ENCODE data around the gene IGF2.

The IGF2 gene

DNA sequence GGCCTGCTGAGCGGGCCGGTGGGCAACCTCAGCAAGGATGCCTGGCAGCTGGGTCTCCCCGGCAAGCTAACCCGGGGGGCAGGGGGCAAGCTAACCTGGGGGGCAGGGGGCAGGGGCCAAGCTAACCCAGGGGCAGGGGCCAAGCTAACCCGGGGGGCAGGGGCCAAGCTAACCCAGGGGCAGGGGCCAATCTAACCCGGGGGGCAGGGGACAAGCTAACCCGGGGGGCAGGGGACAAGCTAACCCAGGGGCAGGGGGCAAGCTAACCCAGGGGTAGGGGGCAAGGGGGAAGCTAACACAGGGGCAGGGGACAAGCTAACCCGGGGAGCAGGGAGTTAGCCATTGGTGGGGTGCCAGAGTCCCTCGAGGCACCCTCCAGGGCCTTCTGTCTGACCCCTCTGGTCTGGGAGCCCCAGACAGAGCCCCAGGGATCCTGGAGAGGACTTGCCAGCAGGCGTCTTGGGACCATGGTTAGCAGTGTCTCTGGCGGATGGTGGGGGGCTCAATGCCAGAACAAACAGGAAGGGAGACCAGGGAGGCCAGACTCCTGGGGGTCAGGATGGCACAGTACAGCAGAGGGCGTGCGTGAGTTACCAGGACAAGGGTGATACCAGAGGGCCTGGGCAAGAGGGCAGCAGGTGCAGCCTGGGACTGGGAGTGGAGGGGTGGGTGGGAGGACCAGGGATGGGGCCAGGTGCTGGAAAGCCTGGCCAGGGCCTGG, 16.1 kb downstream of the IGF2 start:
- DNase-seq (ENCODE audit: low read depth): no peak

DNA sequence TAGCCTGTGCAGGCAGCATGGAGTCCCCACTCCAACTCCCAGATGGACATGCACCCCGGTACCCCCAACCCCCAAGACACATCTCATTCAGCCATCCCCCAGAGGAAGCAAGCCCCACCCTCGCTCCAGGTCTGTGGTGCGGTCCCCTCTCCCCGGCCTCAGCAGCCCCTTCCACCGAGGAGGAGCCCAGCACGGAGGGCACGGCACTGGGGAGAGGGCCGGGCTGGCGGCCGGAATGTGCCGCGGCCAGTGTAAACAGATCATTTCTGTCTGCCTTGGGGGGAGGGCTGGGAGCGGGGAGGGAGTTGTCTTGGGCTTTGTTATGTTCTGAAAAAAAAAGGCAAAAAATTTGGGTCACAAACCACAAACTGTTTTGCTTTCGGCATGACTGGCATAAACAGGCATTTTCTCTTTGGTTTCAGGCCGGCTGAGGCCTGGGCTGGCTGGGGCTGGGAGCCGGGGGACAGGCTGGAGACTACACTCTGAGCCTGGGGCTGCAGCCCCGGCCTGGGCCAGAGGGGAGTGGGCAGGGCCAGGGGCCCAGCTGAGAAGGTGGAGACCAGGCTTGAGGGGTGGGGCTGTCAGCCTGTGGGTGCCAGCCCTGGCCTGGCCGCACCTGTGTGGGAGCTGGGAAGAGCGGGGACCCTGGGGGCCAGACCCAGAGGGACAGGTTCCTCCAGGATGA, 16.8 kb downstream of the IGF2 start:
- no peak for DNase-seq (ENCODE audit: low read depth)

DNA sequence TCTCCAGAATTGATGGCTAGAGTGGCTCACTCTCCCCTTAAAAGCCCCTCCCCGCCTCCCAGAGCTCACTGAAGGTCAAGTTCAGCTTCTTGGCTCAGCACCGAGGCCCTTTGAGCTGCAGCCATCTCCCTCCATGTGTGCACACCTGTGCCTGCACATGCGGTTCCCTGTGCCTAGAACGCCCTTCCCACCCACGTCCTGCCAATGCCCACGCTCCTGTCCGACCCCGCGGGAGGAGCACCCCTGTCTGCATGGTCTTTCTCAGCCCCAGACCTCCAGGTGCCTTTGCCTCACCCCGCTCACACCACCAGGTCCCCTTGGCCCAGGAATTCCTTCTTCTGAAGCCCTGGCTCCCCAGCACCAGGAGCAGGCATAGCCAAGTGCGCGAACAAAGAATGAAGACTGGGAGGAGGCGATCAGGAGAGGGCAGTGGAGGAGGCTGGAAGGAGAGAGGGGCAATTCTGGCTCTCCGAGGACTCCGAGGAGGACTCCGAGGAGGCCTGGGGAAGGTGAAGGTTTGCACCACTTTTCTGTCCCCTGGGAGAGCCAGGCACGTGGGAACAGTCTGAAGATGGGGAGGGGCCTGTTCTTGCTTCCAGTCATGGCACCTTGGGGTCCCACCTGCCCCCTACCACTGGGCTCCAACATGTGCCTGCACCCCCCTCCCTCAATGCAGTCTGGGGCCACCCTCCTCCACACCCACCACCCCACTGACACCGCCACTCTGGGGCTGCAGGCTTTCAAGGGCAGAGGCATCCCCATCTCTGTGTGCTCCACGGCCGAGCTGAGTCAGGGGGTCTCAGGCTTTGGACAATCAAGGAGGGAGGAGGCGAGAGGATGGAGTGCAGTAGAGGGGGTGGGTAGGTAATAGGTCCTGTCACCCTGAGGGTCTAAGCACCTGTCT, 17.7 kb downstream of the IGF2 start:
- no peak for DNase-seq (ENCODE audit: low read depth)

DNA sequence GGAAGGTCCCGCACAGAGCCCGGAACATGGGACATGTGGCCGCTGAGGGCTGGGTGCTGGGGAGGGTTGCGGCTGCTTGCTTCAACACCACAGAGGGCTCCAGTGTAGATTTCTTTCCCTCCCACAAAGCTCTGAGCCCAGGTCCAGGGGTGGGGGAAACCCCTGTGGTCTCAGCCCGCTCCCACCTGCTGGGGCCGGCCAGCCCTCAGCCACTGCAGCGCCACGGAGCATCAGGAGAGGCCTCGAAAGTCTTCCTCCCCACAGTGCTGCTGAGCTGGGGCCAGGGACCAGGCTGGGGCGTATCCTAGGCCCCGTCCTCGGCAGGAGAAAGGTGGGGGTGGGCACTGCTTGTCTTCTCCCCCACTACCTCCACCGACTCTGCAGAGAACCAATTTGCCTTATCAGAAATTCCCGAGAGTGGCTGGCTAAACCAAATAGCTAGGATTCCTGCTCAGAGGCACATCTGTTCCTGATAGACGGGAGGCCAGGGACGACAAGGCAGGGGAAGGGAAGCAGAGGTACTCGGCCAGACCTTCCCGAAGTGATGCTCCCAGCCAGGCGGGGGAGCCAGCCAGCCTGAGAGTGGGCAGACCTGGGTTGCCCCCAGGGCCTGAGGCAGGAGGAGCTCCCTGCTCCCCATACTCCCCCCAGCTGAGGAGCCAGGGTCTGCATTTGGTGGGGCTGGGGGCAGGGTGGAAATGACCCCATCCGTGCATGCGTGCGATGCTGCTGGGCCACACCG, 18.7 kb downstream of the IGF2 start:
- no peak for DNase-seq (ENCODE audit: low read depth)

DNA sequence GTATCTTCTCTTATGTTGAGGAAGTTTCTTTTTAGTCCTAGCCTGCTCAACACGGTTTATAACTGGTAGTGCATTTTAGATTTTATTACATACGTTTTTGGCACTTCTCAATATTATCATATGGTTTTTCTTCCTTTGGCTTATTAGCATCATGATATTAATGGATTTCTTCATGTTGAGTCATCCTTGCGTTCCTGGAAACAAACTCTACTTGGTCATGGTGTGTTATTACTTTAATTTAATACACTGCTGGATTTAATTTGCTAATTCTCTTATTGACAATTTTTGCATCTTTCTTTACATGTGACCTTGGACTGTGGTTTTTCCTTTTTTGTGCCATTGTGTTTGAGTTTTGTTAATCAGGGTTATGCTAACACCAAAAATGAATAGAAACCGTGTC, 20.5 kb downstream of the IGF2 start:
- no peak for DNase-seq (ENCODE audit: low read depth)

DNA sequence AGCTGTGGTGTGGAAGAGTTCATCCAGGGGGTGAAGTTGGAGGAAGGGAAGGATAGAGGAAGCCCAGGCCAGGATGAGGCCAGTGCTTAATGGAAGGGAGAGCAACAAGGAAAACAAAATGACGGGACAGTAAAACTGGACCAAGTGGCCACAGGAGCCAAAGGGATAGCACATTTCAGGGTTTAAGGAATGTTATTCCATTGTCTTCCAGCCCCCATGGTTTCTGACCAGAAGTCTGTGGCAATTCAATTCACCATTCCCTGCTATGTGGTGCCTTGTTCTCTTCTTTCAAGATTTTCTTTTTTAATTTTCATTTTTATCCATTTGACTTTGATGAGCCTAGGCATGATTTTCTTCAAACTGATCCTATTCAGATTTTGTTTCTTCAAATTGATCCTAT, 22.5 kb downstream of the IGF2 start:
- DNase-seq (ENCODE audit: low read depth): no peak

DNA sequence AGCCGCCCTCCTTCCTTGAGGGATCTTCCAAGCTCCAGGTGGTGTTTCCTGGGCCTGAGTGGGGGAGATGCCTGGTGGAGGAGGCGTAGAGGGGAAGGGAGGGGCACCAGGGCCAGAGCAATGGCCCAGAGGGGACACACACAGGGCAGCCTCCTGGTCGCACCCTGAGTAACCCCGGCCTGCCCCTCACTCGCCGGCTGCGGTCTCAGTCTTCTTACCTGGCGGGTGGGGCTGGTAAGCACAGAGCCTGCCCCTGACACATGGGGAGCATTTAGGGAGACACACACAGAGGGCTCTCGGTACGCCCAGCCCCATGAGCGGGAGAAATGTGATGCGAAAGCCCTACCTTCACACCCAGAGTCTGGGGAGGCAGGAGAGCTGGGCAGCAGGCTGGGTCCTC, 23.9 kb downstream of the IGF2 start:
- no peak for DNase-seq (ENCODE audit: low read depth)

DNA sequence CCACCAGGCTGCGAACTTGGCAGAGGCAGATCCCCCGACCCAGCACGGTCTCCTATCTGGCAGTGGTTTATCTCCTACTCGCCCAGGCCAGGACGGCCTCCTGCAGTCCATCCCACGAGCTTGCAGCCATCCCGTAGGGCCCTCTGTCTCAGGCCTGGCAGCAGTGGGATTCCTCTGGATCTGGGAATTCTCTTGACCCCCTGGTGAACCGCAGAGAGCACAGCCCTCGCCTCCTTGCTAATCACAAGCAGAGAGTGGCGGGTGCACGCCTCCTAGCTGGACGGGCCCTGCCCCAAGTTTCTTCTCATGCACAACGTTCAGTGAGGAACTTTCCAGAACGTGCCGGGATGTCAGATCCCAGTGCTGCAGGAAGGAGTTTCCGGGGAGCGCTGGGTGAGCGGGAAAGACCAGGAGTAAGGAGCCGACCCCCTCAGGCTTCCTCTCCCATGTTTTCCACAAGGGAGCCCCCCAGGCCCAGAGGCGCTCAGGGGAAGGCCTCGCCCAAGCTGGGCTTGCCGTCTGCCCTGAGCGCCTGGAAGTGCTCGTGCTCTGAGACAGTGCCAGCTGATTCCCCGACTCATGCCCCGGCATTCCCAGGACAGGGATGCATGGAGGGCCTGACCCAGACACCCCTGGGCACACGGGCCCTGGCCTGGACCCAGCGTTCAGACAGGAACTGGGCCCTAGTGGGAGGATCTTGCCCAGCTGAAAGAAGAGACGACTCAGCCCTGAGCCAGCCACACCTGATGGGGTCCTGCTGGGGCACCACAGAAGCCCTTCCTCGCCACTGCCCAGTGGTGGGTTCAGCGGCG, 24.6 kb downstream of the IGF2 start:
- no peak for DNase-seq (ENCODE audit: low read depth)

DNA sequence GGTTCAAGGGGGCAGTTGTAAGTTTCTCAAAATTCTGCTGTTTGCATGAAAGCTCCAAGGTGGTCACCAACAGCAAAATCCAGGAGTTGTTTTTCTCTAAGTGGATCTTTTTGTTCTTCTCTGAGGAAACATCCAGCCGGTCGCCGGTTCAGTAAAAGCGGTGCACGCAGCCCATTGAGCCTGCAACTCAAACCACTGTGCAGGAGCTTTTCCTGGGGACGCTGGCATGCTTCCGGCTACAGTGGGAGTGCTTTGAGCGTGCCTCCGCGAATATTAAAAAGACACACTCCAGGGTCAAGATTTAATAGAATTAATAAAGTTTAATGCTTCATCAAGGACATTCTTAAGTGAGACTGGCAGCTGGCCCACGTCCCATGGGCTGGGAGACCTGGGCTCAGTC, 25.4 kb downstream of the IGF2 start:
- no peak for DNase-seq (ENCODE audit: low read depth)

DNA sequence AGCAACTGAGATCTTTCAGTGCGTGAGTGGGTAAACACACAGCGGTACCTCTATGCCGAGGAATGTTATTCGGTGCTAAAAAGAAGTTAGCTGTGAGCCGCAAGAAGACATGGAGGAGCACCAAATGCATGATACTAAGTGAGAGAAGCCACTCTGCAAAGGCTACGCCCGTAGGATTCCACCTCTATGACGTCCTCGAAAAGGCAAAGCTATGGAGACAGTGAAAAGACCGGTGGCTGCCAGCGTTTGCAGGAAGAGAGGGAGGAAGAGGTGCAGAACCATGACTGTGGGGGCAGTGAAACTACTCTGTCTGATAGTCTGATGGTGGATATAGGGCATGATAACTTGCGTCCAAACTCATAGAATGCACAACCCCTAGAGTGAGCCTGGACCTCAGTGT, 28.7 kb downstream of the IGF2 start:
- no peak for DNase-seq (ENCODE audit: low read depth)

DNA sequence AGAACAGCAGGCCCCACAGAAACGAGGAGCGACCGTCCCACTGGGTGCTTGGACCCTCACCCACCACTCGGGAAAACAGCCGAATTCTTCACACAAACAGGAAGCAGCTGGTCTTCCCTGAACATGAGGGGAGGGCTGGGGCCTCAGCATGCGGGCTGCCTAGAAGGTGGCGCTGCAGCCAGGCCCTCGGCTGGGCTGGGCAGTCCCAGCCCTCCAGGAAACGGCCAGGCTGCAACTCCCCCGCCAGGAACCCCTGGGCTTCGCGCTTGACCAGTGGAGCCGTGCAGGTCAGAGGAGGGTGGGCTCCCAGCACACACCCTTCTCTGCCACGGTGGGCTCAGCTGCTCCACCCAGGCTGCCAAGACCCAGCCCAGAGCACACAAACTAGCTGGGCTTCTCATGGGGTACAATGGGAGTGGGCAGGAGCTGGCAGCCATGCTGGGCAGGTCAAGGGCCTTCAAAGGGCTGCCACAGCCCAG, 29.6 kb downstream of the IGF2 start:
- no peak for DNase-seq (ENCODE audit: low read depth)

DNA sequence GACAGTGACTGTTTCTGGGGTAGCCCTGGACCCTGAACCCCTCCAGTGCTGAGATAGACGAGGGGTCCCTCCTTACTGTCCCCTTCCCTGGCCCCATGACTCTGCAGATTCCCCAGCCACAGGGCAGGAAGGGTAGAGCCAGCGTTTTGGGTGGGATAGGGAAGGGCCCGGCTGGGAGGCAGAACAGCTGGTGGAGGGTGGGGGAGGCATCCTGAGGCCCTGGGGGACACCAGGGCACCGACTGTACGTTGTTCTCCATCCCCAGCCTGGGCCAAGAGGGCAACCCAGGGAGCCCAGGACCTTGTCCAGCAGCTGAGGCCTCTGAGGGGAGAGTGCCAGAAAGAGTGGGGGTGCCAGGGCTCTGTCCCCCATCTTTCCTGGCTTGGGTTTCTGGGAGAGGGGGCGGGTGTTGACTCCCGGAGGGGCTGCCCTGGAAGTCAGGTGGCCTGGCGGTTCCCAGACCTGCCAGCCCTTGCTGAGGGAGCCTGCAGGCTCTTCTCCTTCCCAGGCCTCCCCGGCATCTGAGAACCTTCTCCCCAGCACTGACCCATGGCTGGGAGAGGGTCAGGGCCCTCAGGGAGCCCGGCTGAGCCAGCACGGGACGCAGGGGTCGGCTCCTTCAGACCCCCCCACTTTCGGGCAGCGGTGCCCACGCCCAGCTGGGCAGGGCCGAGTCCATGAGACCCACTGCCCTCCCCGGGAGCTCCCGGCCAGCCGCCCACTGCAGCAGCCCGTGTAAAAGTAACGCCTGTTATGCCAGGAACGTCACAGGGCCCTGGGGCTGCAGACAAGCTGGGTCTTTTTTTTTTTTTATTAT, 30.3 kb downstream of the IGF2 start:
- no peak for DNase-seq (ENCODE audit: low read depth)

DNA sequence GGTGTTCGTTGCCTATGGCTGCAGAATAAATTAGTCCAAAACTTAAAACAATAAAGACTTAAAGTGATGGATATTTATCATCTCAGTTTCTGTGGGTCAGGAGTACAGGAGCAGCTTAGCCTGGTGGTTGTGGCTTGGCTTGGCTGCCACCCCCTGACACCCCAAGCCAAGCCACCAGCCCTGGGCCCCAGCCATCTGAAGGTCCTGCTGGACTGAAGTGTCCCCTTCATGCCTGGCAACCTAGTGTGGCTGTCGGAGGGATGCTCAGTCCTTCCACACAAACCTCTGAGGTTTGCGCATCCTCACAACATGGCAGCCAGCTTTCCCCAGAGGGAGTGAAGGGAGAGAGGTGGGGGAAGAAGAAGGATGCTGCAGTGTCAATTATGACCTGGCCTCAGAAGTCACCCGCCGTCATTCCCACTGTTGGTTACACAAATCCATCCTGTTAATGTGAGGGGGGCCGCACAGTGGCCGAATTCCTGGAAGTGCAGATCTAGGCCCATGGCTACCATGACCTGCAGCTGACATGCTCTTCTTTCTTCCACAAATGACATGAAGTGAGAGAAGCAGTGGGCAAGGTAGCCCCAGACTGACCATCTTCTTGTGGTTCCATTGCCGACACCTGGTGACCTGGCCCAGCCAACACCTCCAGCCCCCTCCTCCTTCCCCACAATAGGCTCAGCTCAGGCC, 31.1 kb downstream of the IGF2 start:
- DNase-seq (ENCODE audit: low read depth): no peak

DNA sequence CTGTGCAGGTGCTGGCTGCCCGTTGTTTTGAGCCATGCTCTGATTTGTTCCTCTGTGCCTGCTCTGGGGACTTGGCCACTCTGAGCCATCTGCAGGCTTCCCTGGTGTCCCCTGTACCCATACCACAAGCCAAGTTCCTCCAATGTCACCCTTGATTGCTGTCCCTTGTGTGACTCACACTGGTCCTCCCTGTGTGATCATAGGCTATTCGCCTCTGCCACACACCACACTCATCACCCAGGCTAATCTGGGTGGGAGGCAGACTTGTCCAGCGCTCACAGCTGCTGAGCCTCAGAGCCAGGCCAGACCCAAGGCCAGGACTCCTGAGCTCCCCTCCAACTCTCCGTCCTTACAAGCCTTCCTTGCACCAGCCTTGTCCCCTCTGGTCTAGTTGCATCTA, 31.7 kb downstream of the IGF2 start:
- no peak for DNase-seq (ENCODE audit: low read depth)

DNA sequence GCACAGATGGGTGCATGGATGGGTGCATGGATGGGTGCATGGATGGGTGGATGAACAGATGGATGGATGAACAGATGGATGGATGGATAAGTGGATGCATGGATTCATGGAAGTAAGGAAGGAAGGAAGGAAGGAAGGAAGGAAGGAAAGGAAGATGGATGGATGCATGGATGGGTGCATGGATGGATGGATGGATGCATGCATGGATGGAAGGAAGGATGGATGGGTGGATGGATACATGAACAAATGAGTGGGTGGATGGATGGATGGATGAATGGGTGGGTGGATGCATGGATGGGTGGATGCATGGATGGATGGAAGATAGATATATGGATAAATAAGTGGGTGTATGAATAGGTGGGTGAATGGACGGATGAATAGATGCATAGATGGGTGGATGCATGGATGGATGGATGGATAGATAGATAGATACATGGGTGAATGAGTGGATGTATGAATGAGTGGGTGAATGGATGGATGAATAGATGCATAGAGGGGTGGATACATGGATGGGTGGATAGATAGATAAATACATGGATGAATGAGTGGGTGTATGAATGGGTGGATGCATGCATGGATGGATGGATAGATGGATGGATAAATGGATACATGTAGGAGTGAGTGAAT, 32.5 kb downstream of the IGF2 start:
- DNase-seq (ENCODE audit: low read depth): no peak

DNA sequence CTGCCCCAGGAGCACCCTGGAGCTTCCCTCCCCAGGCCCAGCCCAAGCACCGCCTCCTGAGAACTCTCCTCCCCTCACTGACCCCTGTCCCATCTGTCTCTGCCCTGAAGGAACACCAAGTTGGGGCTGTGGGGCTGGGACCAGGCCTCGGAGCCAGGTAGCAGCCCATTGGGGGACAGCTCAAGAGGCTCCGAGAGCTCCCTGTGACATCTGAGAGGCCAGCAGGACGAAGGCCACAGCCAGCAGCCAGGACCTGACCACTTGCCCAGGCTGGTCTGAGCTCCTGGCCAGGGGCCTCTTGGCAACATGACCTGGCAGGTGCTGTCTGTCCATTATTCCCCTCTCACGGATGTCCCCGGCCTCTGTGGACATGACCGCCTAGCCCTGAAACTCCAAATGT, 33.7 kb downstream of the IGF2 start:
- no peak for DNase-seq (ENCODE audit: low read depth)

DNA sequence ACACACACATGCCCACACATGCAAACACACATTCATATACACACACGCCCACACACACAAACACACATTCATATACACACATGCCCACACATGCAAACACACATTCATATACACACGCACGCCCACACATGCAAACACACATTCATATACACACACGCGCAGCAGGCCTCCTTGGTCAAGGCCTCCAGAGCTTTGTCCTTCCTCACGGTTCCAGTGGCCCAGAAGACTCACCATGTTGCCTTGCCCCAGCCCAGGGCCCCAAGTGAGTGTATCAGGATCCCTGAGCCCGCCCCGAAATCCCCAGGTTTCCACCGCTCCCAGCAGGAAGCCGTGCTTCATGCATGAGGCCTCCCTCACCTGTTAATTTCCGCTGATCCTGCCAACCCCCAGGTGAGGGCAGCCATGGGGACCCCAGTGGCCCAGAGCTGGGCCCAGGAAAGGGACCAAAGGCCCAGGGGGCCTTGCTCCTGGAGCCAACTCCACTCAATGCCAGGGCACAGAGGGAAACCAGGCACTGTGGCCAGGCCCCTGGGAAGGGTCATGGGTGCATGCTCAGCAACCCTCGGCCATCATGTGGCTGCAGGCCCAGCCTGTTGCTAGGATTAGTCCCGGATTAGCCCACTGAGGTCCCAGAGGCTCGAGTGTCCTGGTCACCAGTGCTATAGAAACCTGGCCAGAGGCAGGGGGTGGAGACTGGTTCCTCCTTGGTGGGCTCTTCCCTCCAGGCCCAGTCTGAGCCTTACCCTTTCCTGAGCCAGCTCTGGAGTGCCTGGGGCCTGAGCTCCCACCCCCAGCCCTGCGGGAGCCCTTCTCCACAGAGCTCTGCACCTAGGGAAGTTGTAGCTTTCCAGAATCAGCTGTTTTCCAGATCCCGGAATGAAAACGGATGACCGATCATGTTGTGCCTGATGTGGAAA, 34.4 kb downstream of the IGF2 start:
- no peak for DNase-seq (ENCODE audit: low read depth)

Measured in activated T-helper 9 cell treated with anti-CD3 and anti-CD28 coated beads, Interleukin-2, amount 50 U/mL, for 16 hours (primary cell).